SK-N-SH (cell line): ENCODE data around the gene MTHFD1L. TPM values are rescaled to one million over a fixed set of nuclear protein-coding genes. Genes with fewer than 3 reads are reported as not detected.
"Not testable (repeated sequence)": the region's sequence is repeated elsewhere in the genome, so short reads cannot be mapped to it uniquely, and the experiment has no call there.

Experiments used
- CTCF ChIA-PET: fragments of 300-600, 350-600 bp; formaldehyde crosslinking; extraction: SDS; loops from one replicate; lab custom pipeline; 2021; lab: Yijun Ruan, JAX
- POLR2A ChIA-PET: fragments of 350-600 bp; sonication (Branson Sonifier 250); formaldehyde crosslinking; extraction: SDS; loops from one replicate; lab custom pipeline; 2020; ENCODE audit warnings: antibody characterized with exemption, inconsistent platforms; lab: Yijun Ruan, JAX
- DNase-seq: peaks from one replicate; pipeline ENCODE4 v3.0.0; 2012
- H2AFZ ChIP-seq: fragments of 200-600 bp; sonication (generic); 2 replicates; pipeline ENCODE4 v1.8.1; 2016; ENCODE audit warnings: antibody characterized with exemption, mild to moderate bottlenecking, low read depth
- H3F3A ChIP-seq: fragments of 200-600 bp; sonication (generic); replicated peaks from 2 replicates; pipeline ENCODE3; 2016; ENCODE audit warnings: antibody characterized with exemption, mild to moderate bottlenecking; ENCODE audit not compliant: insufficient read depth
- H3K27ac ChIP-seq, 2 experiments: fragments of 200-500 bp in 1 of 2; fragments of 200-600 bp in 1 of 2; sonication (Bioruptor generic) in 1 of 2; sonication (generic), shearing (Covaris generic) in 1 of 2; 2 replicates each; pipeline versions ENCODE4 v1.5.1 to v1.6.1; 2014 to 2016; ENCODE audit warnings: low read depth in 2 of 2, inconsistent platforms in 1 of 2, low read length in 1 of 2, mild to moderate bottlenecking in 1 of 2, mixed read lengths in 1 of 2
- H3K27me3 ChIP-seq: fragments of 200-600 bp; sonication (generic), shearing (Covaris generic); 2 replicates; pipeline ENCODE4 v1.6.1; 2016; ENCODE audit warnings: mixed run types; ENCODE audit not compliant: insufficient read depth
- H3K36me3 ChIP-seq, 2 experiments: fragments of 200-500 bp in 1 of 2; fragments of 200-600 bp in 1 of 2; sonication (Bioruptor generic) in 1 of 2; sonication (generic) in 1 of 2; replicated peaks in 1 of 2; 2 replicates each; pipeline versions ENCODE3 to v1.5.1; 2014 to 2016; ENCODE audit warnings: low read length in 1 of 2, mild to moderate bottlenecking in 1 of 2; ENCODE audit not compliant: insufficient read depth in 2 of 2, control insufficient read depth in 1 of 2
- H3K4me1 ChIP-seq, 2 experiments: fragments of 200-500 bp in 1 of 2; fragments of 200-600 bp in 1 of 2; sonication (Bioruptor generic) in 1 of 2; sonication (generic), shearing (Covaris generic) in 1 of 2; 2 replicates each; pipeline versions ENCODE4 v1.5.1 to v1.6.1; 2014 to 2016; ENCODE audit warnings: low read depth in 1 of 2, low read length in 1 of 2, mixed run types in 1 of 2; ENCODE audit not compliant: insufficient read depth in 2 of 2, control insufficient read depth in 1 of 2
- H3K4me2 ChIP-seq: fragments of 200-600 bp; sonication (generic), shearing (Covaris generic); 2 replicates; pipeline ENCODE4 v1.6.1; 2017; ENCODE audit warnings: mixed run types
- H3K4me3 ChIP-seq, 2 experiments: fragments of 200-500 bp in 1 of 2; fragments of 200-600 bp in 1 of 2; sonication (Bioruptor generic) in 1 of 2; sonication (generic), shearing (Covaris generic) in 1 of 2; 2 replicates each; pipeline versions ENCODE4 v1.5.1 to v1.8.1; 2014 to 2016; ENCODE audit warnings: low read depth in 2 of 2, inconsistent platforms in 1 of 2, low read length in 1 of 2, mild to moderate bottlenecking in 1 of 2, mixed read lengths in 1 of 2, moderate library complexity in 1 of 2
- H3K79me2 ChIP-seq: fragments of 200-600 bp; sonication (generic); 2 replicates; pipeline ENCODE4 v1.8.1; 2017; ENCODE audit warnings: mild to moderate bottlenecking; ENCODE audit not compliant: insufficient read depth
- H3K9ac ChIP-seq: fragments of 200-600 bp; sonication (generic); 2 replicates; pipeline ENCODE4 v1.6.1; 2017; ENCODE audit warnings: mixed run types
- H3K9me2 ChIP-seq: fragments of 200-600 bp; sonication (generic); 2 replicates; pipeline ENCODE4 v1.6.1; 2017; ENCODE audit warnings: mixed run types
- H3K9me3 ChIP-seq: fragments of 200-600 bp; sonication (generic); 2 replicates; pipeline ENCODE4 v1.6.1; 2017; ENCODE audit warnings: mixed run types, mild to moderate bottlenecking, moderate library complexity
- H4K20me1 ChIP-seq: fragments of 200-600 bp; sonication (generic); 2 replicates; pipeline ENCODE4 v1.6.1; 2017; ENCODE audit warnings: mild to moderate bottlenecking, mixed run types; ENCODE audit not compliant: insufficient read depth
- EP300 ChIP-seq, 2 experiments: IDR thresholded peaks; 2 replicates each; pipeline versions ENCODE4 v1.4.0 to v1.6.1; 2012; ENCODE audit warnings: borderline replicate concordance in 1 of 2, low read depth in 1 of 2, low read length in 1 of 2
- FOSL2 ChIP-seq: IDR thresholded peaks from 2 replicates; pipeline ENCODE4 v1.4.0; 2012; ENCODE audit warnings: low read depth, mild to moderate bottlenecking, moderate library complexity, borderline replicate concordance
- IRF3 ChIP-seq: fragments of 150-350 bp; IDR thresholded peaks from 2 replicates; pipeline ENCODE4 v1.6.1; 2016; ENCODE audit warnings: mild to moderate bottlenecking, low read depth, low read length
- JUND ChIP-seq: IDR thresholded peaks from 2 replicates; pipeline ENCODE4 v1.4.0; 2012
- MAX ChIP-seq: IDR thresholded peaks from 2 replicates; pipeline ENCODE4 v1.4.0; 2012; ENCODE audit warnings: low read depth
- MEF2A ChIP-seq: IDR thresholded peaks from 2 replicates; pipeline ENCODE4 v1.4.0; 2012; ENCODE audit warnings: low read depth, borderline replicate concordance
- MXI1 ChIP-seq: IDR thresholded peaks from 2 replicates; pipeline ENCODE4 v1.6.1; 2012; ENCODE audit warnings: mild to moderate bottlenecking, low read depth, low read length, improper control_type of control experiment
- NFIC ChIP-seq: IDR thresholded peaks from 2 replicates; pipeline ENCODE4 v1.4.0; 2012; ENCODE audit warnings: borderline replicate concordance
- PBX3 ChIP-seq: IDR thresholded peaks from 2 replicates; pipeline ENCODE4; 2012
- POLR2AphosphoS5 ChIP-seq: IDR thresholded peaks from 2 replicates; pipeline ENCODE4 v1.6.1; 2012; ENCODE audit warnings: low read depth, low read length
- RXRA ChIP-seq: IDR thresholded peaks from 2 replicates; pipeline ENCODE4 v1.4.0; 2012; ENCODE audit warnings: low read depth, mild to moderate bottlenecking, borderline replicate concordance
- TCF12 ChIP-seq: IDR thresholded peaks from 2 replicates; pipeline ENCODE4 v1.4.0; 2012
- TEAD4 ChIP-seq: IDR thresholded peaks from 2 replicates; pipeline ENCODE4 v1.4.0; 2012; ENCODE audit warnings: mild to moderate bottlenecking, borderline replicate concordance; ENCODE audit not compliant: insufficient read depth
- YY1 ChIP-seq: IDR thresholded peaks from 2 replicates; pipeline ENCODE4 v1.4.0; 2012; ENCODE audit warnings: low read depth, mild to moderate bottlenecking
- WGBS: methylation state at CpG from one replicate; pipeline ENCODE4 v1.1.6; 2017; ENCODE audit warnings: low lambda C conversion rate; 5-methylcytosine and 5-hydroxymethylcytosine counted together
- polyA plus RNA-seq, 3 experiments: library from polyadenylated mRNA; depleted of rRNA; stranded (reverse); fragments of >200 nt; gene quantifications; 2 replicates each; pipeline ENCODE4 v1.2.3, GENCODE V29; 2012
- TF ChIP-seq, protein P1 (sequence below): IDR thresholded peaks from 2 replicates; pipeline ENCODE4 v1.6.1; 2012; ENCODE audit warnings: mild to moderate bottlenecking, low read depth, low read length, moderate library complexity
- TF ChIP-seq, protein P2 (sequence below): IDR thresholded peaks from 2 replicates; pipeline ENCODE4 v1.4.0; 2012; ENCODE audit warnings: low read depth, borderline replicate concordance

Gene MTHFD1L
- polyA plus RNA-seq, 1 of the 3 experiments (the other 2 are of a cell fraction): 37.0 TPM

DNA sequence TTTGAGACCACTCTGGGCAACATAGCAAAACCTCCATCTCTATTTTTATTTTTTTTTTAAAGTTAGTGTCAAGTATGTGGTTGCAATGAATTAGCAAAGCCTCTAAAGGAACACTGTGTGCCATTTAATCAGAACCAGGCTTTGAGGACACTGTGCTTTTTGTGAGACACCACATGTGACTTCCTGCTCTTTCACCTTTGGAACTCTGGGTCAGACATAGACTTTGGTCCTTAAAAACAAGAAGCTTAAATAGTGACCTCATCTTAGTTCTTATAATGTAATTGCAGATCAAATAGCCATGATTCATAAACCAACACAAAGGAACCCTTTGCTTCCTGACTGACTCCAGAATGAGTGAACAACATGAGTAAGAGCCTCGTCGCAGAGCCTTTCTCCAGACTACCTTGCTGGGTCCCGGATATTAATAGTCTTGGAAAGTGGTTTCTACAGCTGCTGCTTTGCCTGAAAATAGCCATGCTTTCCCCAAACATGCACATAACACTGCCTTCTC lies 170.8 kb downstream of the MTHFD1L start:
- H3K27me3 ChIP-seq, H4K20me1 ChIP-seq, H3K4me1 ChIP-seq, POLR2A ChIA-PET, H3K4me3 ChIP-seq, H3K9me3 ChIP-seq, DNase-seq, CTCF ChIA-PET, H3K9me2 ChIP-seq, H2AFZ ChIP-seq: not testable (repeated sequence)
- Histone ChIP-seq H3K9ac (peak overlapping the region; percentile 71; the same call in 1 of the 2 replicates), H3K4me2 (0 out of 2 replicates have a peak overlapping the region, but pooled peaks have one; percentile 28), H3K79me2 (peaks cover 14% of the 10 kb centered on the region; the same call in 1 of the 2 replicates), H3F3A (peaks cover 39% of the 10 kb centered on the region), H3K36me3 (peaks cover 20 to 29% of the 10 kb centered on the region in 2 experiments), H3K27ac (peak overlapping the region in 1 of 2 experiments; percentile 96; a peak in 3 of 4 replicates)
- WGBS: 0% methylated on average over 3 of the region's 3 CpGs
- peak; percentile 72 for TF ChIP-seq PBX3
- TF ChIP-seq TEAD4: 0 out of 2 replicates have a peak, but pooled peaks have one; percentile 26
- TF ChIP-seq RXRA: peak; percentile 62
- peak; percentile 83 for TF ChIP-seq TCF12
- TF ChIP-seq EP300 (IDR thresholded peaks at IDR 0.05; ENCODE audit: borderline replicate concordance in 1 of 2, low read depth in 1 of 2, low read length in 1 of 2): peak in 1 of 2 experiments; percentile 67; a peak in 1 of 4 replicates
- TF ChIP-seq MAX: peak; percentile 43; the same call in 1 of the 2 replicates
- TF ChIP-seq MEF2A: peak; percentile 89
- peak; percentile 35; the same call in 1 of the 2 replicates for TF ChIP-seq POLR2AphosphoS5
- peak; percentile 25; the same call in 1 of the 2 replicates for TF ChIP-seq NFIC
- peak; percentile 69 for TF ChIP-seq JUND
- TF ChIP-seq FOSL2: peak; percentile 79

DNA sequence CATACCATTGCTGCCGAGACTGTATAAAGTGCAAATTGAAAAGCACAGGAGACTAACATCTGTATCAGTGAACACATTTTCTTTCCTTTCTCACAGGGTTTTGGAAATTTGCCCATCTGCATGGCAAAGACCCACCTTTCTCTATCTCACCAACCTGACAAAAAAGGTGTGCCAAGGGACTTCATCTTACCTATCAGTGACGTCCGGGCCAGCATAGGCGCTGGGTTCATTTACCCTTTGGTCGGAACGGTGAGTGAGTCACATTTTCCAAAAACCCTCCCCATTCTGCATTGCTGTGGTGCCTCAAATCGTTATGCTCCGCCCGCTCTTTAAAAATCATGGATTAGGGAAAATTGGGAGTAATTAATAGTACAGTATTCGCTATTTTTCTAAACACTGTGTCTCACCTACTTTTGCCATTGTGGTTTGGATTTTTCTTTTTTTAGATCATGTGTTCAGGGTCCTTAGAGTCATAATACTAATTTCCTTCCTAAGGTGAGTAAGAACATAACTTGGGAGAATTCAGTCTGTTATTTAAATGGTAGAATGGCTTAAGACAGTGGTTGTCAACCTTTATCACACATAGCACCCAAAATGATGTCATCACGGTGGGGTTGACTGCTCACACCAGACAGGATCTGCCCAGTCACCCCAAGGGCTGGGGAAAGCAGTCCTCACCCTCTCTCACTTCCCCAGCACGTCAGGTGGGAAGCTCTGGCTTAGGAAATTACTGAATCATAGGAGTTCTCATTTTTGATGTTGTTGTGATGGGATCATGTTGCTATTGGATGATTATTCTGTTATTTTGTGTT lies 171.6 kb downstream of the MTHFD1L start:
- no peak overlapping the region for H2AFZ ChIP-seq
- H3K4me2 ChIP-seq: 0 out of 2 replicates have a peak overlapping the region, but pooled peaks have one; percentile 28
- 77% methylated on average over 12 of the region's 12 CpGs for WGBS
- H3K4me3 ChIP-seq: no peak overlapping the region
- no peaks in the 10 kb centered on the region for H3K27me3 ChIP-seq
- no peak for DNase-seq
- peaks cover 20 to 28% of the 10 kb centered on the region in 2 experiments for H3K36me3 ChIP-seq
- ChIA-PET CTCF (interaction anchor here (0.6 to 1.9 kb wide), 4 partner anchors 23 to 288 kb away, joined by 3 to 4 read pairs (median 3); no protein-coding TSS in a partner anchor), POLR2A (no interaction called here)
- H3K9me3 ChIP-seq: no peaks in the 10 kb centered on the region
- no peaks in the 10 kb centered on the region for H4K20me1 ChIP-seq
- H3K9ac ChIP-seq: peak overlapping the region; percentile 71; the same call in 1 of the 2 replicates
- peak overlapping the region in 1 of 2 experiments; percentile 96; a peak in 2 of 4 replicates for H3K27ac ChIP-seq
- H3K79me2 ChIP-seq: peaks cover 14% of the 10 kb centered on the region; the same call in 1 of the 2 replicates
- no peak for TF ChIP-seq YY1
- TF ChIP-seq MXI1: no peak
- no peak for TF ChIP-seq IRF3
- TF ChIP-seq, protein P1, sequence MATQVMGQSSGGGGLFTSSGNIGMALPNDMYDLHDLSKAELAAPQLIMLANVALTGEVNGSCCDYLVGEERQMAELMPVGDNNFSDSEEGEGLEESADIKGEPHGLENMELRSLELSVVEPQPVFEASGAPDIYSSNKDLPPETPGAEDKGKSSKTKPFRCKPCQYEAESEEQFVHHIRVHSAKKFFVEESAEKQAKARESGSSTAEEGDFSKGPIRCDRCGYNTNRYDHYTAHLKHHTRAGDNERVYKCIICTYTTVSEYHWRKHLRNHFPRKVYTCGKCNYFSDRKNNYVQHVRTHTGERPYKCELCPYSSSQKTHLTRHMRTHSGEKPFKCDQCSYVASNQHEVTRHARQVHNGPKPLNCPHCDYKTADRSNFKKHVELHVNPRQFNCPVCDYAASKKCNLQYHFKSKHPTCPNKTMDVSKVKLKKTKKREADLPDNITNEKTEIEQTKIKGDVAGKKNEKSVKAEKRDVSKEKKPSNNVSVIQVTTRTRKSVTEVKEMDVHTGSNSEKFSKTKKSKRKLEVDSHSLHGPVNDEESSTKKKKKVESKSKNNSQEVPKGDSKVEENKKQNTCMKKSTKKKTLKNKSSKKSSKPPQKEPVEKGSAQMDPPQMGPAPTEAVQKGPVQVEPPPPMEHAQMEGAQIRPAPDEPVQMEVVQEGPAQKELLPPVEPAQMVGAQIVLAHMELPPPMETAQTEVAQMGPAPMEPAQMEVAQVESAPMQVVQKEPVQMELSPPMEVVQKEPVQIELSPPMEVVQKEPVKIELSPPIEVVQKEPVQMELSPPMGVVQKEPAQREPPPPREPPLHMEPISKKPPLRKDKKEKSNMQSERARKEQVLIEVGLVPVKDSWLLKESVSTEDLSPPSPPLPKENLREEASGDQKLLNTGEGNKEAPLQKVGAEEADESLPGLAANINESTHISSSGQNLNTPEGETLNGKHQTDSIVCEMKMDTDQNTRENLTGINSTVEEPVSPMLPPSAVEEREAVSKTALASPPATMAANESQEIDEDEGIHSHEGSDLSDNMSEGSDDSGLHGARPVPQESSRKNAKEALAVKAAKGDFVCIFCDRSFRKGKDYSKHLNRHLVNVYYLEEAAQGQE: no peak
- TF ChIP-seq MAX: no peak
- TF ChIP-seq, protein P2, sequence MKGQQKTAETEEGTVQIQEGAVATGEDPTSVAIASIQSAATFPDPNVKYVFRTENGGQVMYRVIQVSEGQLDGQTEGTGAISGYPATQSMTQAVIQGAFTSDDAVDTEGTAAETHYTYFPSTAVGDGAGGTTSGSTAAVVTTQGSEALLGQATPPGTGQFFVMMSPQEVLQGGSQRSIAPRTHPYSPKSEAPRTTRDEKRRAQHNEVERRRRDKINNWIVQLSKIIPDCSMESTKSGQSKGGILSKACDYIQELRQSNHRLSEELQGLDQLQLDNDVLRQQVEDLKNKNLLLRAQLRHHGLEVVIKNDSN: no peak
- TF ChIP-seq, all 33 proteins: peak for 0
- Histone ChIP-seq H3K9me2 (no peaks in the 10 kb centered on the region), H3K4me1 (peaks cover 0 to 11% of the 10 kb centered on the region in 2 experiments; a peak in 2 of 4 replicates), H3F3A (peaks cover 42% of the 10 kb centered on the region)
